Activated naive CD4-positive, alpha-beta T cell treated with anti-CD3 and anti-CD28 coated beads for 36 hours (primary cell): ENCODE measurements around the gene SMIM27. TPM values are rescaled to one million over a fixed set of nuclear protein-coding genes. Genes with fewer than 3 reads are reported as not detected.
"Not testable (repeated sequence)": the region's sequence is repeated elsewhere in the genome, so short reads cannot be mapped to it uniquely, and the experiment has no call there.

Experiments used
- CTCF ChIA-PET: fragments of 350-600 bp; sonication (Branson Sonifier 250); formaldehyde crosslinking; loops from one replicate; lab custom pipeline; 2021; ENCODE audit warnings: antibody characterized with exemption; lab: Charles Lee
- DNase-seq: peaks from one replicate; pipeline ENCODE4 v3.0.0-alpha.2; 2020
- H3K27ac Mint-ChIP-seq: one replicate; pipeline ENCODE4 v1.8.0; 2021; ENCODE audit warnings: mild to moderate bottlenecking, mixed read lengths
- H3K27me3 Mint-ChIP-seq: one replicate; pipeline ENCODE4 v1.8.0; 2021; ENCODE audit warnings: low read depth, mixed read lengths
- H3K36me3 Mint-ChIP-seq: one replicate; pipeline ENCODE4 v1.8.0; 2021; ENCODE audit warnings: low read depth, mixed read lengths
- H3K4me1 Mint-ChIP-seq: one replicate; pipeline ENCODE4 v1.8.0; 2021; ENCODE audit warnings: low read depth, mixed read lengths
- H3K4me3 Mint-ChIP-seq: one replicate; pipeline ENCODE4 v1.8.0; 2021; ENCODE audit warnings: mild to moderate bottlenecking, moderate library complexity, mixed read lengths
- H3K9me3 Mint-ChIP-seq: one replicate; pipeline ENCODE4 v1.8.0; 2021; ENCODE audit warnings: mixed read lengths
- intact Hi-C: fragments of 100-400 bp; cut with micrococcal nuclease; formaldehyde crosslinking; loops from one replicate; pipeline ENCODE4 v1.15.1; 2023
- total RNA-seq, 2 experiments: library from RNA; stranded (reverse); gene quantifications; one replicate each; pipeline ENCODE4 v1.2.3, GENCODE V29; 2021

SMIM27 gene
- total RNA-seq, 2 experiments from 2014 or later, result 25.8 to 27.1 TPM

GRCh38 chr9:32526707-32527048, 25.4 kb upstream of the SMIM27 start:
- Mint-ChIP-seq H3K9me3 (peaks cover 10% of the 10 kb centered on the region), H3K27ac (peak overlapping the region; percentile 84), H3K27me3 (no peaks in the 10 kb centered on the region), H3K4me3 (peak overlapping the region; percentile 77), H3K36me3 (peaks cover 11% of the 10 kb centered on the region), H3K4me1 (peaks cover 32% of the 10 kb centered on the region)
- intact Hi-C loops, result loop anchor here (1.0 to 5.0 kb wide), 5 partner anchors 25 to 641 kb away; partner anchors contain the start of genes ACO1 and B4GALT1
- no peak for DNase-seq
- CTCF ChIA-PET, result interaction anchor here (0.7 to 2.9 kb wide), 12 partner anchors 10 to 149 kb away, joined by 3 to 33 read pairs (median 4); partner anchors contain the start of genes ACO1 and NDUFB6

GRCh38 chr9:32533336-32533735, 18.8 kb upstream of the SMIM27 start:
- no peaks in the 10 kb centered on the region for H3K9me3 Mint-ChIP-seq

GRCh38 chr9:32533816-32534215, 18.3 kb upstream of the SMIM27 start:
- H3K4me3 Mint-ChIP-seq, result no peak overlapping the region
- peaks cover 3% of the 10 kb centered on the region for H3K36me3 Mint-ChIP-seq
- intact Hi-C loops, result no loop called here
- H3K4me1 Mint-ChIP-seq, result peaks cover 3% of the 10 kb centered on the region
- DNase-seq, result no peak
- H3K9me3 Mint-ChIP-seq, result no peaks in the 10 kb centered on the region
- no peak overlapping the region for H3K27ac Mint-ChIP-seq
- CTCF ChIA-PET, result interaction anchor here (0.8 to 1.4 kb wide), 3 partner anchors 8 to 46 kb away, joined by 3 to 5 read pairs (median 4); partner anchors contain the start of gene RIGI
- H3K27me3 Mint-ChIP-seq, result no peaks in the 10 kb centered on the region

More at GRCh38 chr9:32533336-32533735, 18.8 kb upstream of the SMIM27 start:
- H3K27me3 Mint-ChIP-seq, result no peaks in the 10 kb centered on the region
- peaks cover 3% of the 10 kb centered on the region for H3K36me3 Mint-ChIP-seq
- no peak overlapping the region for H3K4me3 Mint-ChIP-seq
- DNase-seq, result no peak
- intact Hi-C loops, result no loop called here
- CTCF ChIA-PET, result interaction anchor here (1.4 kb wide), 1 partner anchor 46 kb away, joined by 3 read pairs; no protein-coding TSS in a partner anchor
- H3K4me1 Mint-ChIP-seq, result peaks cover 3% of the 10 kb centered on the region
- no peak overlapping the region for H3K27ac Mint-ChIP-seq

GRCh38 chr9:32543047-32543446, 9.1 kb upstream of the SMIM27 start:
- Mint-ChIP-seq H3K27me3 (no peaks in the 10 kb centered on the region), H3K4me1 (peaks cover 10% of the 10 kb centered on the region), H3K36me3 (peaks cover 27% of the 10 kb centered on the region), H3K4me3 (no peak overlapping the region), H3K27ac (no peak overlapping the region), H3K9me3 (no peaks in the 10 kb centered on the region)
- no peak for DNase-seq
- CTCF ChIA-PET, result interaction anchor here (1.2 to 2.0 kb wide), 2 partner anchors 9 to 37 kb away, joined by 5 read pairs; no protein-coding TSS in a partner anchor
- intact Hi-C loops, result no loop called here

GRCh38 chr9:32545884-32546283, 6.2 kb upstream of the SMIM27 start:
- Mint-ChIP-seq H3K27ac (no peak overlapping the region), H3K9me3 (no peaks in the 10 kb centered on the region)

GRCh38 chr9:32548213-32548612, 3.9 kb upstream of the SMIM27 start:
- Mint-ChIP-seq H3K36me3 (peaks cover 39% of the 10 kb centered on the region), H3K4me1 (peaks cover 31% of the 10 kb centered on the region)
- H3K27me3 Mint-ChIP-seq, intact Hi-C loops, CTCF ChIA-PET, H3K9me3 Mint-ChIP-seq, DNase-seq, H3K4me3 Mint-ChIP-seq, H3K27ac Mint-ChIP-seq: not testable (repeated sequence)

More at GRCh38 chr9:32545884-32546283, 6.2 kb upstream of the SMIM27 start:
- CTCF ChIA-PET, result interaction anchor here (1.6 kb wide), 1 partner anchor 26 kb away, joined by 7 read pairs; no protein-coding TSS in a partner anchor
- no peaks in the 10 kb centered on the region for H3K27me3 Mint-ChIP-seq
- DNase-seq, result no peak
- H3K4me3 Mint-ChIP-seq, result no peak overlapping the region
- peaks cover 46% of the 10 kb centered on the region for H3K36me3 Mint-ChIP-seq
- intact Hi-C loops, result no loop called here
- H3K4me1 Mint-ChIP-seq, result peaks cover 29% of the 10 kb centered on the region

- DNase-seq, result no peak
- Mint-ChIP-seq H3K9me3 (no peaks in the 10 kb centered on the region), H3K4me1 (peaks cover 43% of the 10 kb centered on the region), H3K4me3 (peak overlapping the region; percentile 95), H3K27me3 (no peaks in the 10 kb centered on the region), H3K36me3 (peaks cover 34% of the 10 kb centered on the region), H3K27ac (peak overlapping the region; percentile 66)
- intact Hi-C loops, result loop anchor here (10.0 kb wide), 1 partner anchor 905 kb away; no protein-coding TSS in a partner anchor
- CTCF ChIA-PET, result interaction anchor here (0.6 to 3.1 kb wide), 7 partner anchors 20 to 674 kb away, joined by 3 to 15 read pairs (median 8); partner anchors contain the start of genes NDUFB6 and RIGI
Measured at GRCh38 chr9:32550150-32550561, 2.0 kb upstream of the SMIM27 start.

- Mint-ChIP-seq H3K9me3 (no peaks in the 10 kb centered on the region), H3K36me3 (peaks cover 34% of the 10 kb centered on the region), H3K4me1 (peaks cover 43% of the 10 kb centered on the region), H3K27ac (peak overlapping the region; percentile 99), H3K27me3 (no peaks in the 10 kb centered on the region), H3K4me3 (peak overlapping the region; percentile 95)
- CTCF ChIA-PET, result interaction anchor here (0.6 to 3.1 kb wide), 6 partner anchors 21 to 674 kb away, joined by 3 to 15 read pairs (median 8); partner anchors contain the start of genes NDUFB6 and RIGI
- DNase-seq, result peak; percentile 93
- intact Hi-C loops, result loop anchor here (1.0 to 10.0 kb wide), 5 partner anchors 24 to 904 kb away; partner anchors contain the start of genes B4GALT1, DNAJA1 and RIGI
Measured at GRCh38 chr9:32550562-32551275, 1.4 kb upstream of the SMIM27 start.

- Mint-ChIP-seq H3K4me1 (peaks cover 48% of the 10 kb centered on the region), H3K4me3 (peak overlapping the region; percentile 95), H3K9me3 (no peaks in the 10 kb centered on the region), H3K36me3 (peaks cover 38% of the 10 kb centered on the region), H3K27me3 (no peaks in the 10 kb centered on the region), H3K27ac (peak overlapping the region; percentile 99)
- CTCF ChIA-PET, result interaction anchor here (1.8 to 3.1 kb wide), 4 partner anchors 21 to 26 kb away, joined by 8 to 15 read pairs (median 11); partner anchors contain the start of genes NDUFB6 and RIGI
- intact Hi-C loops, result loop anchor here (1.0 to 10.0 kb wide), 13 partner anchors 10 to 903 kb away; partner anchors contain the start of genes ACO1, APTX, B4GALT1 and BAG1
- peak; percentile 57 for DNase-seq
Measured at GRCh38 chr9:32551276-32552051, 663 bp upstream of the SMIM27 start.

GRCh38 chr9:32554107-32554506, 2.0 kb downstream of the SMIM27 start:
- intact Hi-C loops, result loop anchor here (10.0 kb wide), 1 partner anchor 901 kb away; no protein-coding TSS in a partner anchor
- Mint-ChIP-seq H3K4me3 (no peak overlapping the region), H3K4me1 (peaks cover 40% of the 10 kb centered on the region), H3K27ac (no peak overlapping the region), H3K36me3 (peaks cover 29% of the 10 kb centered on the region), H3K27me3 (no peaks in the 10 kb centered on the region), H3K9me3 (no peaks in the 10 kb centered on the region)
- no peak for DNase-seq
- CTCF ChIA-PET, result interaction anchor here (1.0 to 2.8 kb wide), 6 partner anchors 12 to 446 kb away, joined by 3 to 14 read pairs (median 5); no protein-coding TSS in a partner anchor

- Mint-ChIP-seq H3K4me3 (no peak overlapping the region), H3K27ac (peak overlapping the region; percentile 60), H3K27me3 (no peaks in the 10 kb centered on the region), H3K4me1 (peaks cover 41% of the 10 kb centered on the region), H3K9me3 (no peaks in the 10 kb centered on the region), H3K36me3 (peaks cover 27% of the 10 kb centered on the region)
- CTCF ChIA-PET, result interaction anchor here (1.0 to 2.8 kb wide), 6 partner anchors 11 to 445 kb away, joined by 3 to 14 read pairs (median 5); no protein-coding TSS in a partner anchor
- intact Hi-C loops, result loop anchor here (10.0 kb wide), 1 partner anchor 900 kb away; no protein-coding TSS in a partner anchor
- DNase-seq, result no peak
Measured at GRCh38 chr9:32554591-32554990, 2.5 kb downstream of the SMIM27 start.
